GM18526 (cell line): ENCODE results near the gene VAC14.

Source experiments
- POLR2A ChIP-seq: IDR thresholded peaks from 3 replicates; pipeline ENCODE4 v1.6.1; 2011; ENCODE audit not compliant: insufficient read length; ENCODE audit errors: extremely low read depth

Gene VAC14

GRCh38 chr16:70701036-70701435 lies 99.9 kb downstream of the VAC14 start:
- no peak for TF ChIP-seq POLR2A

- TF ChIP-seq POLR2A: no peak
Observed at GRCh38 chr16:70700101-70701020, 100.6 kb downstream of the VAC14 start.

- no peak for TF ChIP-seq POLR2A
Observed at GRCh38 chr16:70699696-70700095, 101.3 kb downstream of the VAC14 start.

- TF ChIP-seq POLR2A: no peak
Observed at GRCh38 chr16:70698901-70699300, 102.1 kb downstream of the VAC14 start.

DNA sequence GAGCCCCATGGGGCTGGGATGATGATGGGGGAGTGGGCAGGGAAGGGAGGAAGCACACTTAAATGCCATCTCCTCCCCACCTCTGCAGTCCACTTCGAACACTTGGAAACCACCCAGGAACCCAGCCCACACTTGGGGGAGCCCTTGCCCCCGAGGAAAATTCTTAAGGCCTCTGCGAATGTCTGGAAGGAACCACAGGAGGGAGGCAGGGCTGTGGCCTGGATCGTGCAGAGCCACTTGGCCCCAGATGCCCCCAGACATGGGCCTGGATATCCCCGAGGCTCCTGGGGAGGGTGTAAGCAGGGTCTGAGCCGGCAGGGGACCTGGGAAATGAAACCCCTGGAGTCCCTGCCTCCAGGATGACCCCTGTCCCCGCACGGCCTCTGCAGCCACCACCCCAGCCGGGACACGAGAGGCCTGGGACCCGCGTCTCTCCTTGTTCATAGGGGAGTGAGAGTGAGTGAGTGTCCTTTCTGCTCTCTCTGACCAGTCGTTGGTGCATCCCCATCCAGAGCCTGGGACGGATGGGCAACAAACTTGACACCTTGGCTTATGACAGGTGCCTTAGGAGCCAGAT lies 103.3 kb downstream of the VAC14 start:
- TF ChIP-seq POLR2A: no peak

DNA sequence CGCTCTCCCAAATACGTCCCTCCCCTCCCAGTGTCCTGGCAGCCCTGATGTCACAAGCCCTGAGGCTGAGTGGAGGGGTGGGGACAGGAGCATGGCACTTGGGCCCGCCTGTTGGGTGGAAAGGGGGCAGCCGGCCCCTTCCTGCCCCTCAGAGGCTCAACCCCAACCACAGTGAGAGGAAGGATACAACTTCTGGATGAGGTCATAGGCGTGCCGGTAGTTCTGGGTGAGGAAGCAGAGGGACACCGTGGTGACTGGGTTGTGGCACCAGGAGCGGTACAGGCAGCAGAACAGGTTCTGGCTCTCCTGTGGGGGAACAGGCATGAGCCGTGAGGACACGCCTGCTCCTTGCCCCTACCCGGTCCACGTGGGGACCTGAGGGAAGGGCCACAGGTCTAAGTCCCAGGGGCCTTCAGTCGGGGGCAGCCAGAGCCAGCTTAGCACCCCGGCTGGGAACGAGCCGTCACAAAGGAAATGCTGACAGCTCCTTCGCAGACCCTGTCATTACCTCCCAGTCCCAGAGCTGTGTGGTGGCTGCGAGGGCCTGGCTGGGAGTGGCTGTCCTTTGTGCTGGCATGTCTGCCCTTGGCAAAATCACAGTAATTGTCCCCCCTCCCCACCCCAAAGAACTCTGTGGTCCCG lies 103.9 kb downstream of the VAC14 start:
- no peak for TF ChIP-seq POLR2A

DNA sequence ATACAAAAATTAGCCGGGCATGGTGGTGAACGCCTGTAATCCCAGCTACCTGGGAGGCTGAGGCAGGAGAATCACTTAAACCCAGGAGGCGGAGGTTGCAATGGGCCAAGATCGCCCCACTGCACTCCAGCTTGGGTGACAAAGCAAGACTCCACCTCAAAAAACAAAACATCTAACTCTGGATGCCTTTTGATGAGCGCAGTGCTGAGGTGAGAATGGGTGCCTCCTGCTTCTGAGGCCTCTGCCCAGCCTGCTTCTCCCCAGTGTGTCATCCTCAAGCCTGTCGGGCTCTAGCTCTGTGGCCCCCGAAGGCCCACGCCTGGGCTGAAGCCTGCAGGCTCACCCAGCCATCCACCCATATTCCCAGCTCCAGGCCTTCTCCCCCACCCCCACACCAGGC lies 104.6 kb downstream of the VAC14 start:
- no peak for TF ChIP-seq POLR2A

GRCh38 chr16:70695331-70696070 lies 105.5 kb downstream of the VAC14 start:
- no peak for TF ChIP-seq POLR2A

- TF ChIP-seq POLR2A: no peak
Observed at GRCh38 chr16:70694868-70695218, 106.1 kb downstream of the VAC14 start.

DNA sequence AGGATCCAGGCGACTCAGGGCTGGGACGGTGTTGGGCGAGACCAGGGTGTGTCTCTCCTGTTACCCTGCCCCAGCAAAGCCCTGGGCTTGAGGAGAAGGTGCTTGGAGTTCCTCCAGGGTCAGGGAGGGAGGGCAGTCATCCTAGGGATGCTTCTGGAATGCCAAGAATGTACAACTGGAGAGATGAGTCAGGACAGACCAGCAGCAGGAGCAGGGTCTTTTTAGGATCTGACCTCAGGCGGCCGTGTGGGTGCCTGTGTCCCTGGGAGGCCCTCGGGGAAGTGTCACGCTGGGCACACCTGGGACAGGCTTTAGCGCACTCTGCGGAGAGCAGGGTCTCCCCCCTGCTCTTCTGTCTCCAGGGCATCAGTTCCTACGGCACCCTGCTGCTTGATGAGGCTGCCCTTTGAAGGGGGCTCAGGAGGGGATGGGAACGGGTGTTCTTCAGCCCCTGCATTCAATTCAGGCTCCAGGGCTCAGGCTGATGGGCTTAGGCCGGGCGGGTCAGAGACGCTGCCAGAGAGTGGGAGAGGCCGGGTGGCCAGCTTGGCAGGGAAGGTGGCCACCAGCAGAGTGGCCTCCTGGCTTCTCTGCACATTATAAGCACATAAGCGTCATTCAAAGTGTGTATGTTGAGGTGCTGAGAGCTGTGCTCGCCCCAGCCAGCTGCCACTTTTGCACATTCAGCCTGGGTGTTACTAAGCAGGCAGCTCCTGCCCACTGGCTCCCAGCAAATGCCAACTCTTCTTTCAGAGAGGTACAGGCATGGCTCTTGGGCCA lies 106.7 kb downstream of the VAC14 start:
- TF ChIP-seq POLR2A: no peak

DNA sequence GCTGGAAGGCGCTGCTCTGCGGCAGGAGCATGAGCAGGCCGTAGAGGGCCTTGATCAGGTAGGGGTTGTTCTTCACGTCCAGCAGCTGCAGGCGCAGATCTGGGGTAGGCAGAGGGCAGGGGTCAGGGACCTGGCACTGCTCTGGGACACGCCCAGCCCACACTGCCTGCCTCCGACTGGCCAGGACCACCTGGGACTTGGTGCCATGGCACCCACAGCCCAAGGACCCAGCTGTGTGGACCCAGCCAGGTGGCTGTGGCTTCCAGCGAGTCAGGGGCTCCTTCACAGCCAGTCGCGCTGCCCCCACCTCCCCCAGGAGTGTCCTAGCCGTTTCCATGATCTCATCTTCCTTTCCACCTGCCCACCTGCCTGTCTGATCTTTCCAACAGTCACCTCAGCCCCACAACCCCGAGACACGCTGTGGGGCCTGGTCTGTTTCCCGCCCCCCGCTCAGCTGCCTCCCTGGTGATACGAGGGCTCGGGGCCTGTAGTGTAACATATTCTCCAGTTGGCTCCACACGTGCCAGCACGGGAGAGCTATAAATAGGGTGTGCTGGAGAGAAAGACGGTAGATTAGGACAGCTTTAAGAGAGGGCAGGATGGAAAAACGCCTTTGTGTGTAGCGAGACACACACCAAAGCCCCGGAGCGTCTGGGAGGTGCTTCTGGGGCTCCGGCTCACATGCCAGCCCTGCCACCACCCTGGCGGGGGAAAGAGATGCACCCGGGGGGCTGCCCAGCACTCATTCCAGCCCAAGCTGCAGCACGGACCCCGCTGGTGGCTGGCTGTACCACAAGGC lies 107.9 kb downstream of the VAC14 start:
- no peak for TF ChIP-seq POLR2A

- TF ChIP-seq POLR2A: no peak
Observed at GRCh38 chr16:70692130-70692872, 108.7 kb downstream of the VAC14 start.

DNA sequence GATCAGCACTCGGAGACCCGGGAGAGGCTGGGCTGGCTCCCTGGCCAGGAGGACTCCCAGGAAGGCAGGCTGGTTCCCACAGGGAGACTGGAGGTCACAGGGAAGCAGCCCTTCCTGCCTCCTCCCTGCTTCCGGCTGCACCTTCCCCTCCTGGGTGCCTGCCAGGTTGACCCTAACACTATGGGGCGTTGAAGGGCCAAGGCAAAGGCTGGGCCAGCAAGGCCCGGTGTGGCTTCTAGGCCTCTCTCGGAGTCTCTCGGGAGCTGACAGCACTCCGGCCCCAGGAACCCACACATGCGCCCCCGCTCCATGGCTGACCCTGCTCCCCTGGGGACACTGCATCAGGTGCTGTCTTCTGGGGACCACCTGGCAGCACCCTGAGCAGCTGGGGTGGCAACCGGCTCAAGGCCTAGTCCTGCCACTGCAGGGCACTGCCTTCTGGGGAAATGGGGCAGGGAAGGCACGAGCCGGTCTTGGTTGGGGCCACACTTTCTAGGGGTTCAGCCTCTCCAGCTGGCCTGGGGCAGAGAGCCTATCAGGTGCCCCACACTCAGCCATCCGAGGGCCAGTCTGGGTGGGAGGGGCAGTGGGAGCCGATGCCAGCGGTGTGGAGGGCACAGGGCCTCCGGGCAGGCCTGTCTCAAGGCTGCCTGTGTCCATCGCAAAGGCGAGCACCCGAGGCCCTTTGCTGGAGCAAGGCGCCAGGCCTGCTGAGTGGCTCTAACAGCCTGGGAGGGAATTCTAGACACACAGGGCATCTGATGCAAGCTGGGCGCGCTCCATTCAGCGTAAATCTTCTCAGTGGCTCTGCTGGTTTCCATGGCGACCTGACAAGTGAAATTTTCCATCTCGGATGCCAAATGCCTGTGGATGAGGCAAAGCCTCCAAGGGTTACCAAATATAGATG lies 109.5 kb downstream of the VAC14 start:
- TF ChIP-seq POLR2A: no peak
